DND-41 (cell line): ENCODE data around the gene OTOP1.

ENCODE experiments used
- ATAC-seq: fragments of 200-7000 bp; cut with Tn5 transposase; 3 replicates; pipeline ENCODE4 v1.9.1; 2021; ENCODE audit warnings: low read depth; ENCODE audit not compliant: insufficient read depth
- DNase-seq: peaks from one replicate; pipeline ENCODE4 v3.0.0-alpha.2; 2020
- H2AFZ ChIP-seq: 2 replicates; pipeline ENCODE4 v1.6.0; 2012; ENCODE audit warnings: low read depth, low read length
- H3K27ac ChIP-seq: 2 replicates; pipeline ENCODE4 v1.5.1; 2012; ENCODE audit warnings: low read length, inconsistent platforms
- H3K27me3 ChIP-seq: fragments of 200-600 bp; sonication (generic); 2 replicates; pipeline ENCODE4 v1.6.0; 2012; ENCODE audit warnings: low read length, mild to moderate bottlenecking, inconsistent platforms; ENCODE audit not compliant: insufficient read depth, poor library complexity
- H3K36me3 ChIP-seq: 2 replicates; pipeline ENCODE4 v1.5.1; 2012; ENCODE audit warnings: low read length, inconsistent platforms; ENCODE audit not compliant: insufficient read depth
- H3K4me1 ChIP-seq: 2 replicates; pipeline ENCODE4 v1.5.1; 2012; ENCODE audit warnings: mild to moderate bottlenecking, low read length; ENCODE audit not compliant: insufficient read depth
- H3K4me2 ChIP-seq: 2 replicates; pipeline ENCODE4 v1.6.0; 2012; ENCODE audit warnings: mild to moderate bottlenecking, moderate library complexity, low read length, inconsistent platforms; ENCODE audit not compliant: insufficient read depth
- H3K4me3 ChIP-seq, 2 experiments: fragments of 200-600 bp in 1 of 2; shearing (Covaris generic) in 1 of 2; 2 replicates each; pipeline ENCODE4 v1.5.1; 2012 to 2016; ENCODE audit warnings: inconsistent platforms in 2 of 2, low read length in 2 of 2, mild to moderate bottlenecking in 2 of 2, low read depth in 1 of 2, moderate library complexity in 1 of 2
- H3K79me2 ChIP-seq: 2 replicates; pipeline ENCODE4 v1.6.0; 2012; ENCODE audit warnings: low read length, inconsistent platforms; ENCODE audit not compliant: insufficient read depth
- H3K9ac ChIP-seq: 2 replicates; pipeline ENCODE4 v1.6.0; 2012; ENCODE audit warnings: low read depth, mild to moderate bottlenecking, inconsistent platforms, low read length, moderate library complexity
- H3K9me3 ChIP-seq: 2 replicates; pipeline ENCODE4 v1.5.1; 2012; ENCODE audit warnings: low read length, moderate library complexity, mild to moderate bottlenecking, inconsistent platforms; ENCODE audit not compliant: insufficient read depth, severe bottlenecking
- H4K20me1 ChIP-seq: 2 replicates; pipeline ENCODE4 v1.6.0; 2012; ENCODE audit warnings: low read length; ENCODE audit not compliant: insufficient read depth
- EZH2 ChIP-seq: IDR thresholded peaks from 3 replicates; pipeline ENCODE4 v1.6.1; 2012; ENCODE audit warnings: borderline replicate concordance, low read depth, mild to moderate bottlenecking, moderate library complexity, low read length, inconsistent platforms; ENCODE audit not compliant: severe bottlenecking
- TF ChIP-seq, protein P1 (sequence below): IDR thresholded peaks from 2 replicates; pipeline ENCODE4 v1.5.1; 2012; ENCODE audit warnings: borderline replicate concordance, low read length, moderate library complexity, mild to moderate bottlenecking; ENCODE audit not compliant: poor library complexity, severe bottlenecking; ENCODE audit errors: extremely low read depth

The OTOP1 gene

DNA sequence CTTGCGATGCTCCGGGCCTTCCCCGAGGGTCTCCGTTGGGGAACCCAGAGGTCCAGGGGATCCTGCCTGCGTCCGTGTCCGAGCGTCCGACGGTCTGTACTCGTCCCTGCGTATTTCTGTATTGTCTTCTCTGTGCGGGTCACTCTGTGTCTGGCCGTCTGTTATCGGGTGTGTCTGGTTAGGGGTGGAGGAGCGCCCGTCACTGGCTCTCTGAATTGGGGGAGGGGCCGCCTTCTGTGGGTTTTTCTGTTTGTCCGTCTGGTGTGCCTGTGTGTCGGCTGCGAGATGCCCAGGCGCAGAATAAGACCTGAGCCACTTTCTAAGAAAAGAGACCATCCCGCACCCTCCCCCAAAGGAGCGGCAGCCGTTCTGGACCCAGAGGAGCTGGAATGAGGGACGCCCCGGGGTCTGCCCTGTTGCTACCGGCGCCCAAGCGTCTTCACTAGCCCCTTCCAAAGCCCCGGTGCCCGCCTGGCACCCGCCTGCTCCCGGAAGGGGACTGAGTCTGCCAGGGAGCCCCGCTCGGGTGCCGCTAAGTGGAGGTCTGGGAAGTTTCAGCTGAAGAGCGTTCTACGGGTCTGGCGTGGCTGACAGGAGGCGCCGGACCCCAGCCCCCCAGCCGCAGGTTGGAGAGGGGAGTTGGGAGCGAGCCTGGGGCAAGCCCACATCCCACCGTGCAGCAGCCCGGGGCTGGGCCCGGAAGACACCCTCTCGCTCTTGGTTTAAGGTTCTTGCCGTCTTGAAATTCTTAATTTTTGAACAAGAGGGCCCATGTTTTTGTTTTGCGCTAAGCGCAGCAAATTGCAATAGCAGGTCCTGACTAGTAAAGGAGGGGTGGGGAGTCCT lies 1.0 kb upstream of the OTOP1 start:
- TF ChIP-seq, protein P1, sequence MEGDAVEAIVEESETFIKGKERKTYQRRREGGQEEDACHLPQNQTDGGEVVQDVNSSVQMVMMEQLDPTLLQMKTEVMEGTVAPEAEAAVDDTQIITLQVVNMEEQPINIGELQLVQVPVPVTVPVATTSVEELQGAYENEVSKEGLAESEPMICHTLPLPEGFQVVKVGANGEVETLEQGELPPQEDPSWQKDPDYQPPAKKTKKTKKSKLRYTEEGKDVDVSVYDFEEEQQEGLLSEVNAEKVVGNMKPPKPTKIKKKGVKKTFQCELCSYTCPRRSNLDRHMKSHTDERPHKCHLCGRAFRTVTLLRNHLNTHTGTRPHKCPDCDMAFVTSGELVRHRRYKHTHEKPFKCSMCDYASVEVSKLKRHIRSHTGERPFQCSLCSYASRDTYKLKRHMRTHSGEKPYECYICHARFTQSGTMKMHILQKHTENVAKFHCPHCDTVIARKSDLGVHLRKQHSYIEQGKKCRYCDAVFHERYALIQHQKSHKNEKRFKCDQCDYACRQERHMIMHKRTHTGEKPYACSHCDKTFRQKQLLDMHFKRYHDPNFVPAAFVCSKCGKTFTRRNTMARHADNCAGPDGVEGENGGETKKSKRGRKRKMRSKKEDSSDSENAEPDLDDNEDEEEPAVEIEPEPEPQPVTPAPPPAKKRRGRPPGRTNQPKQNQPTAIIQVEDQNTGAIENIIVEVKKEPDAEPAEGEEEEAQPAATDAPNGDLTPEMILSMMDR, result no peak
- no peak for TF ChIP-seq EZH2
- Histone ChIP-seq H3K4me2 (no peak overlapping the region), H3K9me3 (no peaks in the 10 kb centered on the region), H3K36me3 (no peaks in the 10 kb centered on the region), H3K4me3 (no peak overlapping the region), H3K4me1 (no peaks in the 10 kb centered on the region), H3K9ac (no peak overlapping the region), H3K27ac (no peak overlapping the region), H3K27me3 (no peaks in the 10 kb centered on the region), H3K79me2 (no peaks in the 10 kb centered on the region), H2AFZ (no peak overlapping the region), H4K20me1 (no peaks in the 10 kb centered on the region)
- no peak for DNase-seq
- ATAC-seq, result no peak

GRCh38 chr4:4225915-4226605 lies 669 bp downstream of the OTOP1 start:
- ATAC-seq (no peak), DNase-seq (no peak)
- TF ChIP-seq EZH2, result no peak
- TF ChIP-seq, protein P1, result no peak
- Histone ChIP-seq H3K27me3 (no peaks in the 10 kb centered on the region), H3K27ac (no peak overlapping the region), H3K36me3 (no peaks in the 10 kb centered on the region), H2AFZ (no peak overlapping the region), H3K4me2 (no peak overlapping the region), H4K20me1 (no peaks in the 10 kb centered on the region), H3K4me1 (no peaks in the 10 kb centered on the region), H3K9me3 (no peaks in the 10 kb centered on the region), H3K9ac (no peak overlapping the region), H3K79me2 (no peaks in the 10 kb centered on the region), H3K4me3 (no peak overlapping the region)

GRCh38 chr4:4217113-4217512 lies 9.6 kb downstream of the OTOP1 start:
- DNase-seq, result no peak
- H3K36me3 ChIP-seq, result no peaks in the 10 kb centered on the region
- H3K4me1 ChIP-seq, result no peaks in the 10 kb centered on the region
- no peaks in the 10 kb centered on the region for H4K20me1 ChIP-seq
- H3K4me3 ChIP-seq, result no peak overlapping the region
- no peak overlapping the region for H3K9ac ChIP-seq
- H3K9me3 ChIP-seq, result no peaks in the 10 kb centered on the region
- H2AFZ ChIP-seq, result no peak overlapping the region
- no peaks in the 10 kb centered on the region for H3K79me2 ChIP-seq
- ATAC-seq, result no peak
- TF ChIP-seq, protein P1, result no peak
- TF ChIP-seq EZH2, result no peak
- no peak overlapping the region for H3K27ac ChIP-seq
- no peaks in the 10 kb centered on the region for H3K27me3 ChIP-seq
- no peak overlapping the region for H3K4me2 ChIP-seq
